Transverse colon (tissue), 4 donors: Measurements from ENCODE around the gene RCE1.

Experiments used
- CTCF ChIP-seq, 5 experiments: fragments of 200-600 bp in 3 of 5; fragments of 450-650 bp in 2 of 5; sonication (generic) in 3 of 5; IDR thresholded peaks; 1 replicate in 2 of 5; 2 replicates in 3 of 5; pipeline ENCODE4 v1.5.1; 2016 to 2017; ENCODE audit warnings: antibody characterized with exemption in 5 of 5, inconsistent platforms in 3 of 5, mild to moderate bottlenecking in 2 of 5, moderate library complexity in 1 of 5
- EP300 ChIP-seq: sonication (generic); formaldehyde crosslinking; IDR thresholded peaks from one replicate; pipeline ENCODE4 v1.6.1; 2017; ENCODE audit warnings: antibody characterized with exemption, low read depth
- POLR2AphosphoS5 ChIP-seq, 3 donors: sonication (generic); formaldehyde crosslinking; IDR thresholded peaks; one replicate each; pipeline ENCODE4 v1.6.1; 2016; ENCODE audit warnings: antibody characterized with exemption in 3 of 3

DNA sequence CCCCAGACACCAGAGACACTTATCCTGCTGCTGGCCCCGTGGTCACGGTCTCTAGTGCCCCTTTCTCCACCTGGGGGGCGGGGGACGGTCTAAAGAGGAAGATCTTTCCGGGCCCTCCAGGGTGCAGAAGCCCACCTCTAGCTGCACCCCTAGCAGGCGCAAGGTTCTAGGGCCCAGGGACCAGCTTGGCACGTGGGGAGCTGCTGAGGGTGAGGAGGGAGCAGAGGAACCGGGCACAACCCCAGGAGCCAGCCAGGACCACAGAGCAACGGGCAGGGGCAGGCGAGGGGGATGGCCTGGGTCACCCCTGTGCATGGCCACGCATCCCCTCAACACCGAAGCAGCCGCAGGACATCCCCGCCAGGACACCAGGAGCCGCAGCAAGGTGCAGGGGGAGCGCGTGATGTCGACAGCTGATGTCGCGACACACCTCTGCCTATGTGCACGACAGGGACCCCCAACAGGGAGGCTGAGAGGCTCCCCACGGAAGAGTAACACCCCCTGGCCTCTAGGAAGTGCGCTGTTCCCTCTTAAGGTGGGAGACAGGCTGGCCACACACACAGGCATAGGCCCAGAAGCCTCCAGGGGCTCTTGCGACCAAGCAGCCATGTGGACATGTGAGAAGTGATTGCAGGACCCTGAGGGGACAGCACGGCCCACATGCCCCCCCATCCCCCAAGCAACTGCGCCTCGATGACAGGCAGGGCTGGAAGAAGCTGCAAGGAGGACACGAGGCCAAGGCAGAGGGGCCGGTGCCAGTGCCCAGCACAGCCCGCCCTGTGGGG is 18.7 kb downstream of the RCE1 start:
- TF ChIP-seq CTCF (IDR thresholded peaks at IDR 0.05), result no peak
- TF ChIP-seq EP300, result no peak
- TF ChIP-seq POLR2AphosphoS5 (IDR thresholded peaks at IDR 0.05), result no peak
